OCI-LY3 (cell line): ENCODE data around the gene SLC2A8.

Source experiments
- EZH2phosphoT487 ChIP-seq: fragments of 200-600 bp; shearing (Covaris generic); IDR thresholded peaks from 2 replicates; pipeline ENCODE4 v1.6.1; 2018; ENCODE audit warnings: antibody characterized with exemption, mixed run types, low read depth
- TF ChIP-seq, protein P1 (sequence below): fragments of 200-600, 300-600 bp; sonication (generic); IDR thresholded peaks from 2 replicates; pipeline ENCODE4 v1.5.1; 2014; ENCODE audit warnings: antibody characterized with exemption, low read length, low read depth

DNA sequence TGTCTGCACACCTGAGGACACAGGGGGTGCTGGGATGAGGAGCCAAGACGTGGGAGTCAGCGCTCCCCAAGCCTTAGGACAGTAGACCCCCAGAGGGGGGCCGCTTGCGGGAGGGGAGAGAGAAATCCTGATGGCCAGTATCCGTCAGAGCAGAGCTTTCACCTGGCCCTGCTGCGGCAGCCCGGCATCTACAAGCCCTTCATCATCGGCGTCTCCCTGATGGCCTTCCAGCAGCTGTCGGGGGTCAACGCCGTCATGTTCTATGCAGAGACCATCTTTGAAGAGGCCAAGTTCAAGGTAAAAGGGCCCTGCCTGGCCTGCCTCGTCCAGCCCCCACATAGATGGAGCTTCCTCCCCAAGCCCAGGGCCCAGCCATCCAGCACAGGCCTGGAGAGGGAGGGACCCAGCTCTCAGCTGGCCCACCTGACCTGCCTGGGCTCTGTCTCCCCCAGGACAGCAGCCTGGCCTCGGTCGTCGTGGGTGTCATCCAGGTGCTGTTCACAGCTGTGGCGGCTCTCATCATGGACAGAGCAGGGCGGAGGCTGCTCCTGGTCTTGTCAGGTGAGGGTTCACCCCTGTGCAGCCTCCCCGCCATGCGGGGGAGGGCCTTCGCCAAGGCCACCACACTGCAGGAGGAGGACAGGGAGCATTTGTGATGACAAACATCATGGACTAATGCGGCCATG, 6.7 kb downstream of the SLC2A8 start:
- TF ChIP-seq, protein P1, sequence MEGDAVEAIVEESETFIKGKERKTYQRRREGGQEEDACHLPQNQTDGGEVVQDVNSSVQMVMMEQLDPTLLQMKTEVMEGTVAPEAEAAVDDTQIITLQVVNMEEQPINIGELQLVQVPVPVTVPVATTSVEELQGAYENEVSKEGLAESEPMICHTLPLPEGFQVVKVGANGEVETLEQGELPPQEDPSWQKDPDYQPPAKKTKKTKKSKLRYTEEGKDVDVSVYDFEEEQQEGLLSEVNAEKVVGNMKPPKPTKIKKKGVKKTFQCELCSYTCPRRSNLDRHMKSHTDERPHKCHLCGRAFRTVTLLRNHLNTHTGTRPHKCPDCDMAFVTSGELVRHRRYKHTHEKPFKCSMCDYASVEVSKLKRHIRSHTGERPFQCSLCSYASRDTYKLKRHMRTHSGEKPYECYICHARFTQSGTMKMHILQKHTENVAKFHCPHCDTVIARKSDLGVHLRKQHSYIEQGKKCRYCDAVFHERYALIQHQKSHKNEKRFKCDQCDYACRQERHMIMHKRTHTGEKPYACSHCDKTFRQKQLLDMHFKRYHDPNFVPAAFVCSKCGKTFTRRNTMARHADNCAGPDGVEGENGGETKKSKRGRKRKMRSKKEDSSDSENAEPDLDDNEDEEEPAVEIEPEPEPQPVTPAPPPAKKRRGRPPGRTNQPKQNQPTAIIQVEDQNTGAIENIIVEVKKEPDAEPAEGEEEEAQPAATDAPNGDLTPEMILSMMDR, result no peak
- no peak for TF ChIP-seq EZH2phosphoT487
